Fibroblast of pulmonary artery (primary cell): Measurements from ENCODE around the gene C19orf53.
A peak's percentile ranks its signal among the peaks of the same experiment; 100 is the strongest.

Experiments used
- DNase-seq: peaks from one replicate; pipeline ENCODE4 v3.0.0-alpha.2; 2010; ENCODE audit warnings: low read depth
- H3K4me3 ChIP-seq: replicated peaks from 2 replicates; pipeline ENCODE4 v1.5.1; 2011; ENCODE audit warnings: low read depth, mild to moderate bottlenecking, control low read depth, low read length, moderate library complexity
- TF ChIP-seq, protein P1 (sequence below): IDR thresholded peaks from 2 replicates; pipeline ENCODE4 v1.5.1; 2011; ENCODE audit warnings: mild to moderate bottlenecking, control low read depth, low read length, inconsistent platforms; ENCODE audit errors: missing control alignments

The C19orf53 gene

GRCh38 chr19:13734751-13735150 lies 39.5 kb upstream of the C19orf53 start:
- TF ChIP-seq, protein P1, sequence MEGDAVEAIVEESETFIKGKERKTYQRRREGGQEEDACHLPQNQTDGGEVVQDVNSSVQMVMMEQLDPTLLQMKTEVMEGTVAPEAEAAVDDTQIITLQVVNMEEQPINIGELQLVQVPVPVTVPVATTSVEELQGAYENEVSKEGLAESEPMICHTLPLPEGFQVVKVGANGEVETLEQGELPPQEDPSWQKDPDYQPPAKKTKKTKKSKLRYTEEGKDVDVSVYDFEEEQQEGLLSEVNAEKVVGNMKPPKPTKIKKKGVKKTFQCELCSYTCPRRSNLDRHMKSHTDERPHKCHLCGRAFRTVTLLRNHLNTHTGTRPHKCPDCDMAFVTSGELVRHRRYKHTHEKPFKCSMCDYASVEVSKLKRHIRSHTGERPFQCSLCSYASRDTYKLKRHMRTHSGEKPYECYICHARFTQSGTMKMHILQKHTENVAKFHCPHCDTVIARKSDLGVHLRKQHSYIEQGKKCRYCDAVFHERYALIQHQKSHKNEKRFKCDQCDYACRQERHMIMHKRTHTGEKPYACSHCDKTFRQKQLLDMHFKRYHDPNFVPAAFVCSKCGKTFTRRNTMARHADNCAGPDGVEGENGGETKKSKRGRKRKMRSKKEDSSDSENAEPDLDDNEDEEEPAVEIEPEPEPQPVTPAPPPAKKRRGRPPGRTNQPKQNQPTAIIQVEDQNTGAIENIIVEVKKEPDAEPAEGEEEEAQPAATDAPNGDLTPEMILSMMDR: no peak
- no peak for DNase-seq
- H3K4me3 ChIP-seq: no peak overlapping the region

- H3K4me3 ChIP-seq: no peak overlapping the region
- DNase-seq: no peak
- TF ChIP-seq, protein P1: no peak
Observed at GRCh38 chr19:13738073-13738472, 36.2 kb upstream of the C19orf53 start.

DNA sequence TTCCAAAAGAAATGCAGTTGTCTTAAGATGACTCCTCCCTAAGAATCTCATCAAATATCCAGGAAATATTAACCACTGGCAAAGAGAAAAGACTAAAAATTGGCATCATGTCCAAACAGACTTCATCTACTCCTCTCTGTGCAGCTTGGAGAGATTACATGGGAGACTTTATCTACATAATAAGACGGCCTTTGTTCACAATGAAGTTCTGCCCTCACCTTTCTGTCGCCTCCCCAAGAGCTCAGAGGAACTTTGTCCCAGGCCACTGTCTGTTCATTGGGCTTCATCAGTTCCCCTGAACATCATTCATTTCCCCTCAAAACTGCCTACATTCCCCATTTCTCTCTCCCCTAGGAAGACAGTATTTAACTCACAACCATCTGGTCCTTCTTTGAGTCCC lies 32.4 kb upstream of the C19orf53 start:
- no peak for DNase-seq

GRCh38 chr19:13742756-13743155 lies 31.5 kb upstream of the C19orf53 start:
- no peak overlapping the region for H3K4me3 ChIP-seq
- TF ChIP-seq, protein P1: no peak
- no peak for DNase-seq

More for the DNA sequence above, 32.4 kb upstream of the C19orf53 start:
- TF ChIP-seq, protein P1: no peak
- H3K4me3 ChIP-seq: no peak overlapping the region

GRCh38 chr19:13744174-13744573 lies 30.1 kb upstream of the C19orf53 start:
- H3K4me3 ChIP-seq: no peak overlapping the region
- DNase-seq: no peak
- TF ChIP-seq, protein P1: no peak

GRCh38 chr19:13747098-13747453 lies 27.2 kb upstream of the C19orf53 start:
- peak overlapping the region; percentile 68 for H3K4me3 ChIP-seq
- TF ChIP-seq, protein P1: no peak
- DNase-seq: no peak

GRCh38 chr19:13748169-13748828 lies 26.0 kb upstream of the C19orf53 start:
- DNase-seq: peak; percentile 56
- peak overlapping the region; percentile 68 for H3K4me3 ChIP-seq
- TF ChIP-seq, protein P1: no peak
